TTC549 (cell line): Measurements from ENCODE around the gene ZNF223.

Source experiments
- FAIRE-seq: peaks from 2 replicates; lab custom pipeline; 2012; peaks lifted over from hg19 to GRCh38; lab: Jason Lieb, UNC

The ZNF223 gene

DNA sequence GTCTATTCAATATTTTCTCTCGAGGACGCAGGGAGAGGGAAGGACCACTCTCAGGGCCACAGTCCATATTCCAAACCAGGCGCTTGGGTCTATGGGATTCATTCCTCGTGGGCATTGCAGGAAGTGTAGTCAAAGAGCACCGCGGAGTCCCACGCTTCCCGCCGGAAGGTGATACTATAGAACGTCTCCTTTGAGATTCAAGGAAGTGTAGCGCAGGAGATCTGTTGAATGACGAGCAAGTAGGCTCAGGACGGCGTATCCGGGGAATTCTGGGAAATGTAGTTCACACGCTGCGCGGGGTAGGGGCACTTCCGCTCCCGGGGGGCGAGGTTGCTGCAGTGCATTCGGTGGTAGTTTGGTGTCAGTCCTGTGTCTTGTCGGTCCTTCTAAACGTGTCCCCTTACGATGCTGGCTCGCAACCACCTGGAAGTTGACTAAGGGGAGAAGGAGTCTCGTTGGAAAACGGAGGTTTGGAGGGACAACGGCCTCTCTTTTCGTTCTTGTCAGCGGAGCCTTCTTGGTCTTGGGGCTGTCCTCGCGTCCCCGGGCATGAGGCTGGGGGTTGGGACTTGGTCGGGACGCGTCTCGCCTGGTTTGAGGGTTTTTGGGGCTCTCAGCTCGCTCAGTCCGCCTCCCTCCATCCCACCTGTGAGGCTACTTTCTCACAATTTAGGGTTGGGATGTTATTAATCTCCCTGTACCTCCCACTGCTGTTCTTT is 20.1 kb downstream of the ZNF223 start, which contains the start of gene ZNF284:
TSS of gene ZNF284 (plus strand) at position 336 of the 719 bp plus-strand sequence. CDS start 4,231 bp downstream, outside the sequence.
- peak; percentile 5 for FAIRE-seq

- FAIRE-seq: no peak
Measured at GRCh38 chr19:44072543-44073401, 20.9 kb downstream of the ZNF223 start.

DNA sequence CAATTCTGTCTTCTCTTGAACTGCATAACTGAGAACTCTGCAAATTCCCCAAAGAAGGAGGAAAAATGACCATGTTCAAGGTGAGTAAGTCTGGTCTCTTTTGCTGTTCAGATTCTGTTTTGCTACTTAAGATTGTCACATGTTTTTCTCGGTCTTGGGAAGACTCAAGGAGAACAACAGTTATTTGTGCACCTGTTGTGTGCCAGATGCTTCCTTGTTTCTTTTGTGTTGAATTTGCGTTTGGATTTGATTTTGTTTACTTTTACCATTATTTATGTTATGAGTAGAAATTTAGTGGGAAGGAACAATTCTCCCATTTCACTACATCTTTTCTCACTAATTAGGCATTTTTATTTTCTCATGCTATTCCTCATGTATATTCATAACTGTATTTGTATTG is 24.5 kb downstream of the ZNF223 start:
- FAIRE-seq: no peak

DNA sequence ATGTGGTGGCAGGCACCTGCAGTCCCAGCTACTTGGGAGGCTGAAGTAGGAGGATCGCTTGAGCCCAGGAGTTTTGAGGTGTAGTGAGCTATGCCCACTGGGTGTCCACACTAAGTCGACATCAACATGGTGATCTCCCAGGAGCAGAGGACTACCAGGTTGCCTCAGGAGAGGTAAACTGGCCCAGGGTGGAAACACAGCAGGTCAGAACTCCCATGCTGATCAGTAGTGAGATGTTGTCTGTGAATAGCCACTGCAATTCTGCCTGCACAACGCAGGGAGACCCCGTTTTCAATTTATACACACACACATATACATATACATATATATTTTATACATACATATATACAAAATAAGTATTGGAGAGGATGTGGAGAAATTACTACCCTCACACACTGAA is 40.3 kb downstream of the ZNF223 start:
- FAIRE-seq: no peak

GRCh38 chr19:44093931-44094765 is 42.3 kb downstream of the ZNF223 start, which contains the start of gene ZNF224:
ZNF224 (plus strand) TSS chr19:44094361; CDS start chr19:44097874, 3,513 bp downstream.
- peak; percentile 93 for FAIRE-seq

DNA sequence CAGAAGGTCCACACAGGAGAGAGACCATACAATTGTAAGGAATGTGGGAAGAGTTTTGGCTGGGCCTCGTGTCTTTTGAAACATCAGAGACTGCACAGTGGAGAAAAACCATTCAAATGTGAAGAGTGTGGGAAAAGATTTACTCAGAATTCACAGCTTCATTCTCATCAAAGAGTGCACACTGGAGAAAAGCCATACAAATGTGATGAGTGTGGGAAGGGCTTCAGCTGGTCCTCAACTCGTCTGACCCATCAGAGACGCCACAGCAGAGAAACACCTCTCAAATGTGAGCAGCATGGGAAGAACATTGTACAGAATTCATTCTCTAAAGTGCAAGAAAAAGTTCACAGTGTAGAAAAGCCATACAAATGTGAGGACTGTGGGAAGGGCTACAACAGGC is 55.9 kb downstream of the ZNF223 start:
- FAIRE-seq: no peak

DNA sequence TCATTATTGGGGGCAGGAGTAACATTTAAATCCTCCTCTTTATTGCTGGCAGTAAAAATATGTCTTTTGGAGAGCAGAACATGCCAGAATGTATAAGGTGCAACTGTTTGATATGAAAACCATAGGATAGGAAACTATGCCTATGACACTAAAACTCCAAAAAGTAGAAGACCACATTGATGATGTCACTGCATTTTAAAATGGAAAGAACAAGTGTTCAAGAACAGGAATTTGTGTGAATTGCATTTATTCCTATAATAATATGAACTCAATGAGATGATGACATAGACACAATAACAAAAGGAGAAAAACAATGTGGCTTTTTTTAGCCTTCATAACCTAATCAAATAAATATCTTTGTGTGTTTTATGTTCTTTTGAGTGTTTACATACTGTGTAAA is 57.6 kb downstream of the ZNF223 start:
- FAIRE-seq: no peak

- peak; percentile 90 for FAIRE-seq
Measured at GRCh38 chr19:44111910-44112463, 60.2 kb downstream of the ZNF223 start.

DNA sequence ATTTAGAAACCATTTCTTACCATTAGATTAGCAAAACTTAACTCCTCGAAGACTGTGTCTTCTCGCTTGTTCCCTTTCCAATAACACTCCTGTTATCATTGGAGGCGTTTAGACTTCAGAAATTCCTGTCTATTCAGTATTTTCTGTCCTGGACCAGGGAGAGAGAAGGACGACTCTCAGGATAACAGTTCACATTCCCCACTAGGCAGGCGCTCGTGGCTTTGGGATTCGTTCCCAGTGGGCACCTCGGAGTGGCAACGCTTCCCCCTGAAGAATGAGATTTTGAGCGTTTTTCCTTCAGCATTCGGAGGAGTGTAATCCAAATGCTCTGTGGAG is 60.9 kb downstream of the ZNF223 start:
- no peak for FAIRE-seq

DNA sequence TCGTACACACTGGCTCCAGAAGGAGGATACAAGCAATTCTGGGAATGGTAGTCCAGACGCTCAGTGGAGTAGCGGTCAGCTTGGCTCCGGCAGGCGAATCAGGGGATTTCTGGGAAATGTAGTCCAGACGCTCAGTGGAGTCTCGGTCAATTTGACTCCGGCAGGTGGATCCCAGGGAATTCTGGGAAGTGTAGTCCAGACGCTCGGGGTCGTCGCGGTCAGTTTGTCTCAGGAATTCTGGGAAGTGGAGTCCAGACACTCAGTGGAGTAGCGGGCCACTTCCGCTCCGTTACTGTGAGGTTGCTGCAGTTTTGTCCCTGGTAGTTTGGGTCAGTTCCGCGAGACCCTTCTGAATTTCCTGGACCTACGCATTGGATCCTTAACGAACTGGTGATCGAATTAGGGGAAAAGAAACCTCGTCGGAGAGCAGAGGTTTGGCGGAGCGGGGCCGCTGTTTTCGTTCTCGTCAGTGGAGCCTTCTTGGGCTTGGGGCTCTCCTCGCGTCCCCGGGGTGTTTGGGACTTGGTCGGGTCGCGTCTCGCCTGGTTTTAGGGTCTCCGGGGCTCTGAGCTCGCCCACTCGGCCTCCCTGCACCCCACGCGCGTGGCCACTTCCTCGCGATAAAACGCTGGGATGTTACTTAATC is 61.4 kb downstream of the ZNF223 start, which contains the start of gene ZNF225:
TSS of gene ZNF225 (plus strand) at position 262 of the 646 bp plus-strand sequence. CDS start 2,429 bp downstream, outside the sequence.
- peak; percentile 98 for FAIRE-seq

GRCh38 chr19:44113784-44114390 is 62.1 kb downstream of the ZNF223 start:
- FAIRE-seq: no peak
